Lung microvascular endothelial cell (primary cell): ENCODE measurements around the gene SERP2. TPM values are rescaled to one million over a fixed set of nuclear protein-coding genes. Genes with fewer than 3 reads are reported as not detected.

Source experiments
- DNase-seq, 2 donors: peaks; one replicate each; pipeline versions ENCODE4 v3.0.0 to v3.0.0-alpha.2; 2010; ENCODE audit warnings: low read depth in 2 of 2
- total RNA-seq: library from RNA; depleted of rRNA; stranded (reverse); fragments of >200 nt; gene quantifications from 2 replicates; pipeline ENCODE4 v1.2.1, GENCODE V29; 2014

Gene SERP2
- total RNA-seq, 1 donor from 2014 or later, result 3.6 TPM

DNA sequence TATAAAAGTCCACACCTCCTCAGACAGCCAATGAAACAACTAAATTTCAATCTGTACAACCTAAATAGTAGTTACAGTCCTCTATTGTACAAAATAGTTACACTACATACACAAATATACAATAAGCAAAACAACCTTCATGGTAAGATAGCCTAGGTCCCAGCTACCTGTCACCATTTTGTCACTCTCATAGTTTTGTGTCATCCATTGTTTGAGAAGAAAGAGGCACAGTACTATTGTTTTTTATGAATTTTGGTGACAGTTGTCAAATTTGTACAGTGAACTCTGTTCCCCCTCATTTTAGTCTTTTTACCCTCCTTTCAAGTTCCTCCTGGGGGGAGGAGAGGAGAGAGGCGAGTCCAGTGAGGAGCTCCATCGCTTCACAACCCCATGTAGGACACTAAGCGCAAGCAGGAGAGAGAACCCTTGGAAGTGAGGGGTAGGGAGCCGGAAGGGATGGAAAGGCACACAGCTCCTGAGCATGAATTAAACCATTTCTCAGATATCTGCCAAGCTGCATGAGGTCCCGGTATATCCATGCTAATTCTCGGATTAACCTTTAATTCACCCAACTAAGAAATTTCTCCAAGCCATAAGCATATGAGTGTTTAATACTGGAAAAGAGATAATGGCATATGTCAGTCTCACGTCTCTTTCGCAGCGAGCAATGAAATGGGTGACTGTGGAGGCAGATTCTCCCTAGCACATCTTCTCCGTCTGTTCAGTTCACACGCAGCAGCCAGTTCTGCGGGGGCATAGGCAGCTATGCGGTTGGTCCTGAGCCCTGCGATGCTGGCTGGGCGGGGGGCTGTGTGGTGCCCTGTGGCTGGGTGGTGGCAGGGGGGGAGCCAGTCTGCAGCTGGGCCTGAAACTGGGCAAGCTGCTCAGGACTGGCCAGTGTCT lies 60.5 kb downstream of the SERP2 start:
- DNase-seq, result no peak

DNA sequence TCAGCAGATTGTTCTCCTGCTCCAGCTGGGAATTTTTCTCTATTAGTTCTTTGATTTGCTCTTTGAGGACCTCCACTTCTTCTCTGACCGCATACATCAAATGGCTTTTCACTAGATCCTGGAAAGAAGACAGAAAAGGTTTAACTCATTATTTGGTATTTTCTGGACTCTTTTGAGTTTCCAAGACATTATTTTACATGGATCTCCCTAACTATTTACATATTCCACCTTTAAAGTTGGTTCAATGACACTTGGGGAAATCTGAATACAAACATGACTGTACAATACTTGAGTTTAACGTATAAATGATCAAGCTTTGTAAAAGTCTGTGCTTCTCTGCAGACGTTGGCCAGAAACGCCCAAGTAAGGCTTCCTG lies 61.1 kb downstream of the SERP2 start:
- no peak for DNase-seq

DNA sequence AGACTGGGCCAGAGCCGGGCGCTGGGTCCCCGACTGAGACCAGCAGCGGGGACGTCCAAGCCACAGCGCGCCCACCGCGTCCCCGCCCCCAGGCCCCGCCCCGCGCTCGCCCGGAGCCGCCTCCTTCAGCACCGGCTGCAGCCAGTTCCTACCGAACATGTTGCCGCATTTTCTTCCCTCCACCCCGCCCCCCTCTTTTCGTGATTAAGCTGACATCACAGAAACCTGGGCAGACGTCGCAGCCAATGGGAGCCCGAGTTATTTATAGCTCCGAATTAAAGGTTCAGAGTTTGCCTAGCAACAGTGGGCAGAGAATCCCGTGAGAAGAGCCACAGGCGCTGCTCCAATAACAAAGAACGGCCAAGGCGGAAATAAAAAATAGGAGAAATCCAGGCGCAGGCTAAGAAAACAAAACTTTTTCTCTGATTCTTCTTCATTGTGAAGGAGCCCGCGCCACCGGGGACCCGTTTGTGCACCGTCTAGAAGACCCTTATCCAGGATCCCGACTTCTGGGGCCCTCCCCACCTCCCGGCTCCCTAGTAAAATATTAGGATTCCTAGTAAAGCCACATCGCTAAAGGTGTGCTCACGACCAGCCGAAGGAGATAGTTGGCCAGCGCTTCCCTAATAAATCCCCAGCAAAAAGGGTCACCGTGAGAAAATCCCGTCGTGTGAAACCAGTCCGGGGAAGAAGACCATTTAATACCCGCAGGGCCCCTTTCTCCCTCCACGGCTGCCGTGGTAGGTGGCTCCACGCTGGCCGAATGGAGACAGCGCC lies 61.7 kb downstream of the SERP2 start:
- peak; percentile 98 to 99 for DNase-seq

DNA sequence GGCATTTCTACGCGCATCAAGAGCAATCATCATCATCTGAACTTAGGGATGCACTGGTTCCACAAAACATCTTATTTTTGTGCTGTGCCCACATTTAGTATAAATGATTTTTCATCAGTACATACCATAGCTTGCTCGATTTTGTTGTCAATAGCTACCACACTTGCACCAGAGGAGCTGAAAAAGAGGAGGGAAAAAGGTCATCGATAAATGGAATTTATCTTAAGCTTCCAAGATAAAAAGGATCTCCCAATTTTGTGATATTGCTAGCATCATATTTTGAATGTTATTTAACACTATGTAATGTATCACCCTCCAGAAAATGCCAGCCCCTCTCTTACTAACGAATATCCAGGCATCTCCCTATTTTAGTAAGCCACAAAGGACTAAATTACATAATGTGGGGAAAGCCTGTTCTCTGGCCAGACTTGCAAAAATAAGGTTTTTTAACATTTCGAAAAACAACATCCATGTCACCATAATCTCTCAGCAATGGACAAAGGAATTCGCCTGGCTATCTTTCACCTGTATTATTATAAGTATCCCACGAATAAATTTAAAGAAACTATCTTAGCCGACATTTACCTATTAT lies 62.4 kb downstream of the SERP2 start:
- DNase-seq, result no peak

DNA sequence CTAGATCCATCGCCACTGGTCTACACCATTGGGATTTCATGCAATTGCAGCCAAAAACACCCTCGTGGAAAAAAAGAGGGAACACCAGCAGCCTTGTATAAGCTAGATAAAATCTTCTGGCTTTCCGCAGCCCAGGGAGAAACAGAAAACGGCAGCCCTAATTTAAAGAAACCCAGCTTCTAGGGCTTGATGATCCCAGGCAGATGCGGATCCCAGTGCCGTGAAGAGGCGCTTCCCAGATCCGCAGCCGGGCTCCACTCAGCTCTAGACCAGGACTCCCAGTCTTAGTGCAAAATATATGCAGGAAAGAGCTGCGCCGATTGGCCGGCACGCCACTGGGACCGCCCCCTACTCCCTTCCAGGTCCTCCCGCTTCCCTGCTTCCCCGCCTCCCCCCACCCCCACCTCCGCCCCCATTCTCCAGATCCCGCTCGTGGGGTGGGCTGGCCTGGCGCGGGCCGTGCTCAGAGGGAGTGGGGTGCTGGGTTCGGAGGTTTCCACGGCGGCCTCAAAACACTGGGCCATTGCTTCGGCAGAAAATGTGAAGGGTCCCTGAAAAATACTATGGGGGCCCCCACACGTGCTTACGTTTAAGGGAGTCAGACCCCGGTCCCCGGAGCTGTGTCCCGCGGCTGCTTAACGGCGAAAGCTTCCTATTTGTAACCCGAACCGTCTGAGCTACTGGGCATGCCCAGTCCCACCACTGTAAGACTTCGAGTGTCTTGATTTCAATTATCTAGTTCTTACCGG lies 63.1 kb downstream of the SERP2 start:
- peak; percentile 96 for DNase-seq

DNA sequence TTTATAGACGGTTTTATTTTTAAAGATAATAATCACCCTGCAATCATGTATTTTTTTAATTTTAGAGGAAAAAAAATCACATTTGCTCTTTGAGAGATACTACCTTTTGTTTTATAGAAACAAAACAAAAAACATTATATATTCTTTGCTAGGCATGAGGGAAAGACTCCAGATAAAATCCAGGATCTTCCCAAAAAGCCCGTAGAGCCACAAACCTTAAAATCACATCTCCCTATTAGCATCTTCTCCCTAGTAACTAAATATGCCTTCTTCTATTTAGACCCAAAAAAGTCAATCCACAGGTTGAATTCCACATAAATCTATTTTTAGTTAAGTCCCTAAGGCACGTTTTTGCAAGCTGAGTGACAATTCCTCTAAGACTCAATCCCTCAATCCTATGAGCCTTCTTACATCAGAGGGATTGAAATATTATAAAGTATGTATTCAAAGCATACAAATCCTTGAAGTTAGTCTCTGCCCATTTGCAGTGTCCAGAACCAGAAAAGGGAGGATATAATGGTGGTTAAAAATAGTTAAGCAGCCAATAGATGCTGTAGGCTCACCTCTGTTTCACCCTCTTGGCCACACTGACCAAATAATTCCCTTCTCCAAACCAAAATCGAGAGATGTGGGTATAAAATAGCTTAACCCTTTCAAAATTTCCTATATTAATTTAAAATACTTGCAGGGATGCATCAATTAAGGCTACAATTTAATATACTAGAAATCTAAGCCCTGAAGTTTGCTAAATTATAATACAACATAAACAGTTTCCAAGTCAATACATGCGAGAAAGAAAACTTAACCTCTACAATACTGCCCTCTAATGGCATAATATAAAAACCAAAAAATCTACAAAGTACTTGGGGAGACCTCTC lies 64.0 kb downstream of the SERP2 start:
- peak; percentile 59 to 69 for DNase-seq

DNA sequence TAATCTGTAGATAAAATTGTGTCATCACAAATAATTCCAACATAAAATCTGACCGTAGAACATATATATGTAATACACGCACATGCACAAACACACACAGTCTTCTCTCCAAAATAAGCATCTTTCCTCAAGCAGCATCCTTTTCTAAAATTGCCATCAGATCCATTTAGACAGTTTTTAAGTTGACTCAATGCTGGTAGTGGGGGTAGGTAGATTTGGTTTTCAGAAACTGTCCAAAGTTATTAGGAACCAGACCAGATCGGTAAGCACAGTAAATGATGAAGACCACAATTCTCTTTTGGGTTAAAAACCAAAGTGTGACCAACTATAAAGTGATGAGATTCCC lies 64.6 kb downstream of the SERP2 start:
- no peak for DNase-seq

DNA sequence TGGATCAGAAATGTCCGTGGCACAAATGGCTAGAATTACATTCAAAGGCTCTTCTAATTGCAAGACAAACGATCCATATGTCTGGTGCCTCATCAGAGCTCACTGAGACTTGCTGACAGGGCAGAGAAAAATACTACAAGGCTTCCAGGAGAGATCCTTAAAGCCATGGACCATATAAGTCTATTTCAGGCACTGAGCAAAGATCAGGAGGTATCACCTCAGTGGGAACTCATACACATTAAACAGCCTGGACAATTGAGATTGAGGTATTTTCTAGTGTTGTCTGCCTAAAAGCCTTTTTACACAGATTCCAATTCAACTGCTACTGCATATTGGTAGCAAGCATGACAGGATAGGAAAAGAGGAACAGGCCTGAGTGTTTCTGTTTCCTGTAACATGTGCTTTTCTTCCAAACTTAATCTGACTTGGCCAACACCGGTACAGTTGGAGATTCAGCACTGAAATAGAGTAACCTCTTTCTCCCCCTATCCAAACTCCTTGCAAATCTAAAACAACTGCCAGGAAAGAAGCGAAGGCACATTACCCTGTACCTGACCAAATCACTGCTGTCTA lies 65.9 kb downstream of the SERP2 start:
- DNase-seq, result peak in 1 of 2 donors; percentile 41

DNA sequence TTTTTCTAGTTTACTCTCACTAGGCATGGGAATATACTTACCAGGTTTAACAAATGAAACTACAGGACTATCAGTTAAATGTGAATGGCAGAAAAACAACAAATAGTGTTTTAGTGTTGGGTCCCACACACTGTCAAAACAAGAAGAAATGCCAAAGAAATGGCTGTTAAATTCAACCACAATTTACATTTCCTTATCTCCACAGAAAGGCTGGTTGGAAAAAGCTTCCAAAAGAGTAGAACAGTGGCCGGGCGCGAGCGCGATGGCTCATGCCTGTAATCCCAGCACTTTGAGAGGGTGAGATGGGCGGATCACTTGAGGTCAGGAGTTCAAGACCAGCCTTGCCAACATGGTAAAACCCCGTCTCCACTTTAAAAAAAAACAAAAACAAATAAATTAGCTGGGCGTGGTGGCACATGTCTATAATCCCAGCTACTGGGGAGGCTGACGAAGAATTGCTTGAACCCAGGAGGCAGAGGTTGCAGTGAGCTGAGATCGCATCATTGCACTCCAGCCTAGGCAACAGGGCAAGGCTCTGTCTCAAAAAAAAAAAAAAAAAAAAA lies 66.5 kb downstream of the SERP2 start:
- no peak for DNase-seq

Other genes starting within 250 kb of the SERP2 start
- gene TSC22D1, start 202.5 kb downstream of the SERP2 start, total RNA-seq, result 45.8 and 69.8 TPM in 2 replicates